Tibial nerve (tissue), 4 donors: ENCODE data around the gene MRTFA.

ENCODE experiments used
- CTCF ChIP-seq, 5 experiments: fragments of 200-600 bp in 3 of 5; fragments of 450-650 bp in 2 of 5; sonication (generic) in 3 of 5; IDR thresholded peaks; one replicate each; pipeline ENCODE4 v1.5.1; 2016 to 2019; ENCODE audit warnings: antibody characterized with exemption in 5 of 5, mild to moderate bottlenecking in 3 of 5, moderate library complexity in 2 of 5
- EP300 ChIP-seq, 2 donors: sonication (generic); formaldehyde crosslinking; IDR thresholded peaks; one replicate each; pipeline ENCODE4 v1.6.1; 2017; ENCODE audit warnings: antibody characterized with exemption in 2 of 2, mild to moderate bottlenecking in 1 of 2
- POLR2A ChIP-seq, 2 donors: fragments of 450-650 bp; IDR thresholded peaks; one replicate each; pipeline ENCODE4 v1.6.1; 2017; ENCODE audit warnings: antibody characterized with exemption in 2 of 2, mild to moderate bottlenecking in 2 of 2, moderate library complexity in 2 of 2

- TF ChIP-seq CTCF (IDR thresholded peaks at IDR 0.05) (no peak), POLR2A (IDR thresholded peaks at IDR 0.05) (no peak), EP300 (IDR thresholded peaks at IDR 0.05) (no peak)
These were observed 84.4 kb downstream of the MRTFA start for GRCh38 chr22:40552070-40552469.
